HUES48 (cell line): ENCODE results near the gene HAUS7.

ENCODE experiments used
- H3K27ac ChIP-seq: one replicate; pipeline ENCODE4 v1.7.0; 2013; ENCODE audit warnings: low read depth, low read length, inconsistent platforms
- H3K27me3 ChIP-seq: 2 replicates; pipeline ENCODE4 v1.6.1; 2013; ENCODE audit warnings: mild to moderate bottlenecking, low read length; ENCODE audit not compliant: control insufficient read depth, insufficient read depth
- H3K36me3 ChIP-seq: 2 replicates; pipeline ENCODE4 v1.6.1; 2013; ENCODE audit warnings: low read length; ENCODE audit not compliant: control insufficient read depth, insufficient read depth
- H3K4me1 ChIP-seq: 2 replicates; pipeline ENCODE4 v1.6.1; 2013; ENCODE audit warnings: mild to moderate bottlenecking, low read length; ENCODE audit not compliant: control insufficient read depth, insufficient read depth
- H3K4me3 ChIP-seq: 2 replicates; pipeline ENCODE4 v1.5.1; 2013; ENCODE audit warnings: mild to moderate bottlenecking, low read depth, low read length
- H3K9ac ChIP-seq: 2 replicates; pipeline ENCODE4 v1.6.1; 2013; ENCODE audit warnings: mild to moderate bottlenecking, low read depth, low read length, moderate library complexity
- H3K9me3 ChIP-seq: 2 replicates; pipeline ENCODE4 v1.6.1; 2013; ENCODE audit warnings: low read length; ENCODE audit not compliant: control insufficient read depth, insufficient read depth

HAUS7 gene

DNA sequence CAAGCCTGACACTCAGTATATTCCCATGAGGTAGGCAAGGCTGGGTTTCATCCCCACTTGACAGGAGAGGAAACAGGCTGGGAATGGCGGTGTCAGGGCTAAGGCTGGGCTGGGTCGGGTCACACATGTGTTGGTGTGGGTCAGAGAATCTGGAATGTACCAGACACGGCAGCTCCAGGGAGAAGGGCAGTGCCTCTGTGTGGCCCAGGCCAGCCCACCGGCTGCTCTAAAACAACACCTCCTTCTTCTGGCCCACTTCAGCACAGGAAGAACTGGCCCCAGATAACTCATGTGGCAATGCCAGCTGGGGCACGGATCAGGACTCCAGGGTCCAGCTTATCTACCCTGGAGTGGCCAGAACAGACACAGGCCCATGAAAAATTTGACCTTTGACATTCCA is 6.3 kb downstream of the HAUS7 start:
- Histone ChIP-seq H3K9me3 (peaks cover 42% of the 10 kb centered on the region), H3K27ac (no peak overlapping the region), H3K4me3 (no peak overlapping the region), H3K27me3 (no peaks in the 10 kb centered on the region), H3K4me1 (no peaks in the 10 kb centered on the region), H3K36me3 (peaks cover 21% of the 10 kb centered on the region), H3K9ac (no peak overlapping the region)

GRCh38 chrX:153463556-153463955 is 6.8 kb downstream of the HAUS7 start:
- Histone ChIP-seq H3K27me3 (no peaks in the 10 kb centered on the region), H3K27ac (no peak overlapping the region), H3K9ac (no peak overlapping the region), H3K4me3 (no peak overlapping the region), H3K4me1 (no peaks in the 10 kb centered on the region), H3K9me3 (peaks cover 41% of the 10 kb centered on the region), H3K36me3 (peaks cover 19% of the 10 kb centered on the region)

GRCh38 chrX:153463031-153463430 is 7.3 kb downstream of the HAUS7 start:
- H3K4me3 ChIP-seq = no peak overlapping the region
- no peaks in the 10 kb centered on the region for H3K4me1 ChIP-seq
- H3K9me3 ChIP-seq = peaks cover 42% of the 10 kb centered on the region
- H3K36me3 ChIP-seq = 0 out of 2 replicates have a peak, but pooled peaks cover 13% of the 10 kb centered on the region
- H3K9ac ChIP-seq = no peak overlapping the region
- H3K27me3 ChIP-seq = no peaks in the 10 kb centered on the region
- no peak overlapping the region for H3K27ac ChIP-seq

DNA sequence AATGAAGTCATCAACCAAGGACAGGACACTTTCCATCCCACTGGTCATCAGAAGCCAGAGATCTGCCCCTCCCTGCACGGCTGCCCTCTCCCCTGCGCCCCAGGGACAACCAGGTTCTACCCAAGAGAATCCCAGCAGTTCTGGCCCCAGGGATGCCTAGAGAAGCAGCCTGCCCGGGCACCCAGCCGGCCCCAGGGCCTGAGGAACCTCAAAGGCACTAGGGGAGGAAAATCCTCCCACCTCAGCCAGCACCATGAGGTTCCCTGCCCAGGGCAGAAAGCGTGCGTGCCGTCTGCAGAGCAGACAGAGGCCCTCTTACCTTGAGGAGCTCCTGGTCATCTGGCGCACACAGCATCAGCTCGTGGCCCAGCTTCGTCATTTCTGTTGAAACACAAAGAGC is 8.1 kb downstream of the HAUS7 start:
- H3K4me3 ChIP-seq = no peak overlapping the region
- no peaks in the 10 kb centered on the region for H3K27me3 ChIP-seq
- 0 out of 2 replicates have a peak, but pooled peaks cover 12% of the 10 kb centered on the region for H3K36me3 ChIP-seq
- peaks cover 42% of the 10 kb centered on the region for H3K9me3 ChIP-seq
- H3K9ac ChIP-seq = no peak overlapping the region
- H3K27ac ChIP-seq = no peak overlapping the region
- H3K4me1 ChIP-seq = no peaks in the 10 kb centered on the region

DNA sequence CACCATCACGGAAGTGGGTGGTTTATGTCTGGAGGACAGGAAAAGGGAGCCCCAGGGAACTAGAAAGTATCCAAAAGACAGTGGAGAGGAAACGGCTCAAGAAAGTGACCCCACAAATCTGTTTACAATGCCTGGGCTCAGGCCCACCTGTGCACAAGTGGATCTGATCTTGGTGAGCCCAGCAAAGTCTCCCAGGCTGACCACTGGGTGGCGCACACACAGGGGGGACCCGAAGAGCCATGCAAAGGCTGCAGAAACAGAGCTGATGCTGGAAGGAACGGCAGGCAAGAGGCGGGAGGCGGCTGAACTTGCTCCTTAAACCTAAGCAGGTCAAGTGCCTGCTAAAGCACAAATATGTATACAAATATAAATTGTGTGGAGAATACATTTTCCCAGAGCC is 9.6 kb downstream of the HAUS7 start:
- Histone ChIP-seq H3K4me1 (no peaks in the 10 kb centered on the region), H3K27ac (no peak overlapping the region), H3K36me3 (0 out of 2 replicates have a peak, but pooled peaks cover 17% of the 10 kb centered on the region)

DNA sequence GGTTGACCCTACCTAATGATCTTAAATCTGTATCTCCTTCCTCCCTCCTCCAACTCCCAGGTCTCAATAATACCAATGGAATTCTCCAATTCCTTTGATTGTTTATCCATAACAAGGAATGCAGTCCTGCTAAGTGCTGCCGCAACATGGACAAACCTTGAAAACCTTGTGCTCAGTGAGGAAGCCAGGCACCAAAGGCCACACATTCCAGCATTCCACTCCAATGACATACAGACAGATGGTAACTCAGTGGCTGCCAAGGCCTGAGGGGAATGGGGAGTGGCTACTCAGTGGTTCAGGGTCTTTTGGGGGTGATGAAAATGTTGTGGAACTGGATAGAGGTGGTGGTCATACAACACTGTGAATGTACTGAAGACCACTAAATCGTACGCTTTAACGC is 10.4 kb downstream of the HAUS7 start:
- H3K9ac ChIP-seq = no peak overlapping the region
- H3K4me1 ChIP-seq = no peaks in the 10 kb centered on the region
- H3K36me3 ChIP-seq = 0 out of 2 replicates have a peak, but pooled peaks cover 19% of the 10 kb centered on the region
- H3K27me3 ChIP-seq = no peaks in the 10 kb centered on the region
- H3K9me3 ChIP-seq = peaks cover 52% of the 10 kb centered on the region
- no peak overlapping the region for H3K27ac ChIP-seq
- no peak overlapping the region for H3K4me3 ChIP-seq

More for the DNA sequence above, 9.6 kb downstream of the HAUS7 start:
- H3K27me3 ChIP-seq = no peaks in the 10 kb centered on the region
- peaks cover 46% of the 10 kb centered on the region for H3K9me3 ChIP-seq
- H3K4me3 ChIP-seq = no peak overlapping the region
- no peak overlapping the region for H3K9ac ChIP-seq

GRCh38 chrX:153458476-153458875 is 11.9 kb downstream of the HAUS7 start:
- no peak overlapping the region for H3K9ac ChIP-seq
- no peak overlapping the region; the same call in 1 of the 2 replicates for H3K4me3 ChIP-seq
- 0 out of 2 replicates have a peak, but pooled peaks cover 16% of the 10 kb centered on the region for H3K36me3 ChIP-seq
- H3K9me3 ChIP-seq = peaks cover 46% of the 10 kb centered on the region
- H3K4me1 ChIP-seq = no peaks in the 10 kb centered on the region
- H3K27ac ChIP-seq = no peak overlapping the region
- H3K27me3 ChIP-seq = no peaks in the 10 kb centered on the region

- peaks cover 47% of the 10 kb centered on the region for H3K9me3 ChIP-seq
- no peak overlapping the region for H3K4me3 ChIP-seq
- no peak overlapping the region for H3K9ac ChIP-seq
- H3K36me3 ChIP-seq = 0 out of 2 replicates have a peak, but pooled peaks cover 14% of the 10 kb centered on the region
- H3K27me3 ChIP-seq = no peaks in the 10 kb centered on the region
- no peak overlapping the region for H3K27ac ChIP-seq
- no peaks in the 10 kb centered on the region for H3K4me1 ChIP-seq
Measured at GRCh38 chrX:153457827-153458466, 12.4 kb downstream of the HAUS7 start.

GRCh38 chrX:153457136-153457825 is 13.1 kb downstream of the HAUS7 start:
- H3K27ac ChIP-seq = no peak overlapping the region
- H3K9me3 ChIP-seq = peaks cover 48% of the 10 kb centered on the region
- H3K9ac ChIP-seq = no peak overlapping the region
- 0 out of 2 replicates have a peak, but pooled peaks cover 13% of the 10 kb centered on the region for H3K36me3 ChIP-seq
- no peaks in the 10 kb centered on the region for H3K4me1 ChIP-seq
- H3K4me3 ChIP-seq = no peak overlapping the region
- no peaks in the 10 kb centered on the region for H3K27me3 ChIP-seq

- 0 out of 2 replicates have a peak, but pooled peaks cover 13% of the 10 kb centered on the region for H3K36me3 ChIP-seq
- no peaks in the 10 kb centered on the region for H3K4me1 ChIP-seq
- H3K4me3 ChIP-seq = no peak overlapping the region
- H3K9ac ChIP-seq = no peak overlapping the region
- H3K9me3 ChIP-seq = peaks cover 48% of the 10 kb centered on the region
- H3K27ac ChIP-seq = no peak overlapping the region
- no peaks in the 10 kb centered on the region for H3K27me3 ChIP-seq
Measured at GRCh38 chrX:153456704-153457103, 13.7 kb downstream of the HAUS7 start.

DNA sequence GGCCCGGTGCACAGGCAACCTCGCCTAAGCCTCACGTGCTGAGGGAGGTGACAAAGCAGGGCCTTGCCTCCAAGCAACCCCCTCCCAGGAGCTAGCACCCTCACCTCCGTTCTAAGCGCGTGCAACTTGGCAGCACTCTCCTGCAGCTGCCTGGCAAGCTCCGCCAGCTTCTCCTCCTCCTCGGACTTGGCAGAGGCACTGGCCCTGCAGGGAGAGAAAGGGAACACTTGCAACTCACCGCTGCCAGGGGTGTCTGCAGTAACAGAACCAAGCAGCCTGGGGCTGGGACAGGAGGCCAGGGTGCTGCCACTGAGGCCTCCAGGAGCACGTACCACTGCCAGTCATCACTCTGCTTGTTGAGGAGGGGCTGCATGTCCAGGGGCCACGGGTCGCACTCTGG is 14.2 kb downstream of the HAUS7 start:
- H3K36me3 ChIP-seq = 0 out of 2 replicates have a peak, but pooled peaks cover 13% of the 10 kb centered on the region
- H3K4me1 ChIP-seq = no peaks in the 10 kb centered on the region

More for the DNA sequence above, 14.2 kb downstream of the HAUS7 start:
- Histone ChIP-seq H3K4me3 (no peak overlapping the region), H3K27ac (no peak overlapping the region), H3K27me3 (no peaks in the 10 kb centered on the region), H3K9ac (no peak overlapping the region), H3K9me3 (peaks cover 47% of the 10 kb centered on the region)
